ENCODE results near the gene ZNF446.
"Not testable (repeated sequence)": the region's sequence is repeated elsewhere in the genome, so short reads cannot be mapped to it uniquely, and the experiment has no call there.

The ZNF446 gene

GRCh38 chr19:58475714-58476497, at the start of gene ZNF446:
TSS of gene ZNF446 (plus strand) at chr19:58476352. CDS start at chr19:58477219, 867 bp downstream.
- peak; percentile 83 to 88 for DNase-seq (ENCODE audit: low read depth in 1 of 2, low spot score in 1 of 2)

DNA sequence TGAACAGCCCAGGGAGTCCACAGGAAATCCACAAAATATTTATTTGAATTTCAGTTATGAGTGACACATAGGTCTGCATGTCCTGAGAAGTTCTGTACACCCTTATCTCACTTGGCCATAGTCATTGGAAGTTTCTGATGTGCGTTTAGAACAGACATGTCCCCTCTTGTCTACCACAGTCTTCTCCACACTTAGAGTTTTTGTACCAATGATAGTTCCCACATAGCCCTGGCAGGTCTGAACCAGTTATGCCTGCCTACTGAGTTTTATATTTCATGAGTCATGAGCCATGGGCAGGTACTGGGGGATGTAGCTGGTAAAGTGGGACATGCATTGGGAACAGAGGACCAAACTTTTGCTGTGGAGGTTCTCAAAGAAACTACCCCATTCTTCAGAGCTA, 47.5 kb upstream of the ZNF446 start:
- no peak for DNase-seq (ENCODE audit: low read depth in 1 of 2, low spot score in 1 of 2)

DNA sequence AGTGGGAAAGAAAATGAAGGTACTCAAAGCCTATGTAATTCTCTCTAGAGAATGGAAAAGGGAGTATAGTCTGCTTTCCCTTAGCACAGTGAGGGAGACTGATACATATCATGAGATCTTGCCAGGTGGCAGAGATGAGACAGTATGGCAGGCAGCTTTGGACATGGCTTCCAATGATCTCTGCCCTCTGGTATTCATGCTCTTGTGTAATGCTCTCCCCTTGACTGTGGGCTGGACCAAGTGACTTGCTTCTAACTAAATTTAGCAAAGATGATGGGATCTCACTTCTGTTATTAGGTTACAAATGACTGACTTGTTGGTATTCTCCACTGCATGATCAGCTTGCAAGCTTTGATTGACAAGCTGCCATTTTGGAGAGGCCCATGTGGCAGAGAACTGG, 46.4 kb upstream of the ZNF446 start:
- DNase-seq (ENCODE audit: low read depth in 1 of 2, low spot score in 1 of 2): no peak

DNA sequence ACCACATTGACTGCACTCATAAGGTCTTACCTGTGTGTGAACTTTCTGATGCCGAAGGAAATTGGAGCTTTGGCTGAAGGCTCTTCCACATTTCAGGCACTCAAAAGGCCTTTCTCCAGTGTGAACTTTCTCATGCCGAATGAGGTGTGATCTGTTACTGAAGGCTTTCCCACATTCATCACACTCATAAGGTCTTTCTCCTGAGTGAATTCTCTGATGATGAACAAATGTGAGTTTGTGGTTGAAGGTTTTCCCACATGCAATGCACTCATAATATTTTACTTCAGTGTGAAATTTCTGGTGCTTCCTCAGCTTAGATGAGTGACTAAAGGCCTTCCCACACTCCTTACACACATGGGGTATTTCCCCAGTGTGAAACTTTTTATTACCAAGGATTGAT, 41.9 kb upstream of the ZNF446 start:
- DNase-seq (ENCODE audit: low read depth in 1 of 2, low spot score in 1 of 2): no peak

DNA sequence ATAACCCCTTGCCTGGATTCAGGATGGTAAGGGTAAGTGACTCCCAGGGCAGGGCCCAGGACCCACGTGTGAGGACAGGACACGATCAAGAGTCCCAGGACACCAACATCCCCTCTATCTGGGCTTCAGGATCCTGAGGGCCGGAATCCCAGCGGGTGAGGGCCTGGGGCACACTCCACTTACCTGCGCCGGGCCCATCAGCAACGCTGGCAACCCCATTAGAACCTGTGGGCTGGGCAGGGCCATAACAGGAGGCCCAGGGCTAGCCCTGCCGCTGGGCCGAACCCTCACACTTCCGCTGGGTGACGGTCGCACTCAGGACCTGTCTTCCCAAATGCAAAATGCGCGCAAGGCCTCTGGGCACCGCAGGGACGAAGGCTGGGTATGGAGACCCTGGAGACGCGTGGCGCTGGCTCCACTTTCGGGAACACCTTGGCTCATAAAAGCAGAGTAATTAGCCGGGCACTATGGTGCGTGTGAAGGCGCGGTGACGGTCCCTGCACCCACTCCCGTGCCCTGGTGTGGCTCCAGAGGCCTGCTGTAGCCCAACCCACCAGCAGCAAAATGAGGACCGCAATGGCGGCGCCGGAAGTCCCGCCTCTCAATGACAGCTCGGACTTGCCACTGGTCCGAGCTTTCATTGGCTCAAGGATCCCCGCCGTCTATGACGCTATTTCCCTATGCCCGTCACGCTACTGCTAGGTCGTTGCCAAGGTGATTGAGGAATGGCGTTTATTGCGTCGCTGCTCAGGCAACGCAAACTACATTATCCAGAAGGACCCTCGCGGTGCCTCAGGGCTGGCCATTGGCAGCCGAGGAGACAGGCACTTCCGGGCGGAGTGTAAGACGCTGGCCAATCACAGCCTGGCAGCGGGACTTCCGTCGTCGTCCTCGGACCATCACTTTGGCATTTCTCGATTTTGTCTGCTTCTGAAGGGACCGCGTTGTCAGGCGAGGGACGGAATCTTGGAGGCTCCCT, 36.3 kb upstream of the ZNF446 start, which contains the start of gene ZNF132:
ZNF132 (minus strand) TSS at position 578 of the 979 bp plus-strand sequence; CDS start at position 246, 332 bp downstream.
- DNase-seq (ENCODE audit: low read depth in 1 of 2, low spot score in 1 of 2): peak; percentile 77 to 86

- no peak for DNase-seq (ENCODE audit: low read depth in 1 of 2, low spot score in 1 of 2)
These were observed 35.6 kb upstream of the ZNF446 start for GRCh38 chr19:58440556-58440955.

DNA sequence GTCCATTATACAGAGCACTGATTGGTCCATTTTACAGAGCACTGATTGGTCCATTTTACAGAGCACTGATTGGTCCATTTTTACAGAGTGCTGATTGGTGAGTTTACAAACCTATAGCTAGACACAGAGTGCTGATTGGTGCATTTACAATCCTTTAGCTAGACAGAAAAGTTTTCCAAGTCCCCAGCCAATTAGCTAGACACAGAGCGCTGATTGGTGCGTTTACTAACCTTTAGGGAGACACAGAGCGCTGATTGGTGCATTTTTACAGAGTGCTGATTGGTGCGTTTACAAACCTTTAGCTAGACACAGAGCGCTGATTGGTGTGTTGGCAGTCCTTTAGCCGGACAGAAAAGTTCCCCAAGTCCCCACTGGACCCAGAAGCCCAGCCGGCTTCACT, 33.2 kb upstream of the ZNF446 start:
- not testable (repeated sequence) for DNase-seq (ENCODE audit: low read depth in 1 of 2, low spot score in 1 of 2)

DNA sequence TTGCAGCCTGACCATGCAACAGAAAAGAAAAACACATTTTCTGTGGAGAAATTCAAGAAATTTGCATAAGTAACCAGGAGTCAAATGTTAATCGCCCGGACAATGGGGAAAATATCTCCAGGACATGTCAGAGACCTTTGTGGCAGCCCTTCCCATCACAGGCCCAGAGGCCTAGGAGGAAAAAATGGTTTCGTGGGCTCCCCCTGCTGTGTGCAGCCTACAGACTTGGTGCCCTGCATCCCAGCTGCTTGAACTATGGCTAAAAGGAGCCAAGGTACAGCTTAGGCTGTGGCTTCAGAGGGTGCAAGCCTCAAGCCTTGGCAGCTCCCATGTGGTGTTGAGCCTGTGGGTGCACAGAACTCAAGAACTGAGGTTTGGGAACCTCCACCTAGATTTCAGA, 27.3 kb upstream of the ZNF446 start:
- DNase-seq (ENCODE audit: low read depth in 1 of 2, low spot score in 1 of 2): not testable (repeated sequence)

DNA sequence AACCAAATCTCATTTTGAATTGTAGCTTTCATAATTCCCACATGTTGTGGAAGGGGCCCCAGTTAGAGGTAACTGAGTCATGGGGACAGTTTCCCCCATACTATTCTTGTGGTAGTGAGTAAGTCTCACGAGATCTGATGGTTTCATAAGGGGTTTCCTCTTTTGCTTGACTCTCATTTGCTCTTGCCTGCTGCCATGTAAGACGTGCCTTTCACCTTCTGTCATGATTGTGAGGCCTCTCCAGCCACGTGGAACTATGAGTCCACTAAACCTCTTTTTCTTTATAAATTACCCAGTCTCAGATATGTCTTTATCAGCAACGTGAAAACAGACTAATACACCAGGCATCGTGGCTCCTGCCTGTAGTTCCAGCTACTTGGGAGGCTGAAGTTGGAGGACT, 26.2 kb upstream of the ZNF446 start:
- not testable (repeated sequence) for DNase-seq (ENCODE audit: low read depth in 1 of 2, low spot score in 1 of 2)

DNA sequence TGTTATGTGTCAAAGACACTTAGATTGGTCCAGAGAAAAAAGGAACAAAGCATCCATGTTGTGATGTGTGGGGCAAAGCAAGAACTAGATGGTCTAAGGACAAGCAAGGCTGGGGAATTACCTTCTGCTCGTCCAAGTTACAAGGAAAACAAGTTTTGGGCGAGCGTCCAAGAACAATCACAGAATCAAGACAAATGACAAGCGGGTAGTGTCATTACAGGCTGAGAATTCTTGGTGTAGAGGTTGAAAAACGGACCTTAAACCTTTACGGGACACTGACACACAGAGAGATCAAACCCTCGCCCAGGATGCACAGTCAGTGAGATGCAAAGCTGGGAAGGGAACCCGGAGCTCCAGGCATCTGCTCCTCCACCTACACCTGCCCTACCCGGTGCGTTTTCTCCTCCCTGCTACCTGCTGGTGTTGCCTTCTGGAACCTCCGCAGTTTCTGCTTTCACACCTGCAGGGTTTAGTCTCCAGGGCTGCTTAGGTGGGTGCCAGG, 25.2 kb upstream of the ZNF446 start:
- no peak for DNase-seq (ENCODE audit: low read depth in 1 of 2, low spot score in 1 of 2)

DNA sequence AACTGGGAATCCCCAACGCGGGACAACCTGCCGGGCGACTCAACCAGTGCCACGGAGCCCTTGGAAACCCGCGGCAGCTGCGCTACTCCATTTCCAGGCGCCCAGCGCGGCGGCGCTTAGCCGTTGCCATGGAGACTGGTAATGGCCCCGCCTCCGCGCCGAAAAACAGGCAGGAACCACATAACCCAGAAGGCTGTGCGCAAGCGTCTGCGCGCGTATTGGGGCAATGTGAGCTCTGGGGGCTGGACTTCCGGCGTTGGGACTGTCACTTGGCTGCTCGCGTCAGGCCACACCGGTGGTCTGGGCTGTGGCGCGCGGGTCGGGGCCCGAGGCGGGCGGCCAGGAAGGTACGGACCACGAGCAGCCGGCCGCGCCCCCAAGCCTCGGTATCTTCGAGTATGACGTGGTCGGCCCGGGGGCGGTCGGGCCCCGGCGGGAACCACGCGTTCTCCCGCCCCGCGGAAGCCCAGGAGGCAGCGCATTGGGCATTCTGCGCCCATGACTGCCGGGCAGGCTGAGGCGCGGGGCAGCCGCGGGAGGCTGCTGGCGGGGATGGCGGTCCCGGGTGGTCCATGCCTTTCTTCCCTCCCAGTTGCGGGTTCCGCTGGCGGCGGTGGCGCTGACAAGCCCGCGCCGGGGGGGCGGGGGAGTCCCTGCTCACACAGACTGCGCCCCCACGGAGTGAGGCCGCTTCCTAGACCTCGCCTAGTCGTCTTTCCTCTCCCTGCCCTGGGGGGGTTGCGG, 24.6 kb upstream of the ZNF446 start, which contains the start of gene ZNF324B:
ZNF324B (plus strand) TSS at position 265 of the 744 bp plus-strand sequence. CDS start 2,080 bp downstream, outside the sequence.
- peak; percentile 92 to 93 for DNase-seq (ENCODE audit: low read depth in 1 of 2, low spot score in 1 of 2)

- no peak for DNase-seq (ENCODE audit: low read depth in 1 of 2, low spot score in 1 of 2)
These were observed 22.4 kb upstream of the ZNF446 start for GRCh38 chr19:58453743-58454142.

DNA sequence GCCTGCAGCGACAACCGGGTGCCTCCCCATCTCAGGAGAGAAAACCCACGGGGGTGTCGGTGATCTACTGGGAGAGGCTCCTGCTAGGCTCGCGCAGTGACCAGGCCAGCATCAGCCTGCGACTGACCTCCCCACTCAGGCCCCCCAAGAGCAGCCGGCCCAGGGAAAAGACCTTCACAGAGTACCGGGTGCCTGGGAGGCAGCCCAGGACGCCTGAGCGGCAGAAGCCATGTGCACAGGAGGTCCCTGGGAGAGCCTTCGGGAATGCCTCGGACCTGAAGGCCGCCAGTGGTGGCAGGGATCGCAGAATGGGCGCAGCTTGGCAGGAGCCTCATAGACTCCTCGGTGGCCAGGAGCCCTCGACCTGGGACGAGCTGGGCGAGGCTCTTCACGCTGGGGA, 20.8 kb upstream of the ZNF446 start:
- no peak for DNase-seq (ENCODE audit: low read depth in 1 of 2, low spot score in 1 of 2)

DNA sequence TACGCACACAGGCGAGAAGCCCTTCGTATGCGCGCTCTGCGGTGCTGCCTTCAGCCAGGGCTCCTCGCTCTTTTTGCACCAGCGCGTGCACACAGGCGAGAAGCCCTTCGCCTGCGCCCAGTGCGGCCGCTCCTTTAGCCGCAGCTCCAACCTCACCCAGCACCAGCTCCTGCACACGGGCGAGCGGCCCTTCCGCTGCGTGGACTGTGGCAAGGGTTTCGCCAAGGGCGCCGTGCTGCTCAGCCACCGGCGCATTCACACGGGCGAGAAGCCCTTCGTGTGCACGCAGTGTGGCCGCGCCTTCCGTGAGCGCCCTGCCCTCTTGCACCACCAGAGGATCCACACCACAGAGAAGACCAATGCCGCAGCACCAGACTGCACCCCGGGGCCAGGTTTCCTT, 20.0 kb upstream of the ZNF446 start:
- DNase-seq (ENCODE audit: low read depth in 1 of 2, low spot score in 1 of 2): no peak

DNA sequence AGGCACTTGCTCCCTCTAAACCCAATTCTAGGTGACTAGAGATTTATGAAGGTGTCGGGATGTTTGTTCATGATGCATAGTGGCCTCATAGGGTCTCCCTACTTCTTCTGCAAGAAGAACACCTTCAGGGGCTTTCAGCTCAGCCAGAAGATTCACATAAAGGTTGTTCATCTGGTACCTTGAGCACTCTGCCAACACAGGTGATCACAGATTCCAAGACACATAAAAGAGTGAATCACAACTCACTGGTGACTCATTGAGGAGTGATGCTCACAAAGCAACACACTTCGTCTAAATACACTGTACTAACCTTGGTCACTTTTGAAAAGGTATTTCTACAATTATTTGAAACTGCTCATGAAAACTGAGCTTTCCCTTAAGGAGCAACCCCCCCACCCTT, 16.1 kb upstream of the ZNF446 start:
- no peak for DNase-seq (ENCODE audit: low read depth in 1 of 2, low spot score in 1 of 2)

DNA sequence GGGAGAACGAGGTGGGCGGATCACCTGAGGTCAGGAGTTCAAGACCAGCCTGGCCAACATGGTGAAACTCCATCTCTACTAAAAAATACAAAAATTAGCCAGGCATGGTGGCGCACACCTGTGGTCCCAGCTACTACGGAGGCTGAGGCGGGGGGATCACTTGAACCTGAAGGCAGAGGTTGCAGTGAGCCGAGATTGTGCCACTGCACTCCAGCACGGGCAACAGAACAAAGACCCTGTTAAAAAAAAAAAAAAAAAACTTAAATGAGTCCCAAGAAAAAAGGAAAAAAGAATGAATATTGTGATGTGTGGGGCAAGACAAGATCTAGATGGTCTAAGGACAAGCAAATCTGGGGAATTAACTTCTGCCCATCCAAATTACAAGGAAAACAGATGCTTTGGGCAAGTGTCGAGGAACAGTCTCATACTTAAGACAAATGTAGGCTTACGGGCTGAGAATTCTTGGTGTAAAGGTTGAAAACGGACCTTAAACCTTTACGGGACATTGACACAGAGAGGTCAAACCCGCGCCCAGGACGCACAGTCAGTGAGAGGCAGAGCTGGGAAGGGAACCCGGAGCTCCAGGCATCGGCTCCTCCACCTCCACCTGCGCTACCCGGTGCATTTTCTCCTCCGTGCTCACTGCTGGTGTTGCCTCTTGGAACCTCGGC, 9.9 kb upstream of the ZNF446 start:
- DNase-seq (ENCODE audit: low read depth in 1 of 2, low spot score in 1 of 2): no peak

DNA sequence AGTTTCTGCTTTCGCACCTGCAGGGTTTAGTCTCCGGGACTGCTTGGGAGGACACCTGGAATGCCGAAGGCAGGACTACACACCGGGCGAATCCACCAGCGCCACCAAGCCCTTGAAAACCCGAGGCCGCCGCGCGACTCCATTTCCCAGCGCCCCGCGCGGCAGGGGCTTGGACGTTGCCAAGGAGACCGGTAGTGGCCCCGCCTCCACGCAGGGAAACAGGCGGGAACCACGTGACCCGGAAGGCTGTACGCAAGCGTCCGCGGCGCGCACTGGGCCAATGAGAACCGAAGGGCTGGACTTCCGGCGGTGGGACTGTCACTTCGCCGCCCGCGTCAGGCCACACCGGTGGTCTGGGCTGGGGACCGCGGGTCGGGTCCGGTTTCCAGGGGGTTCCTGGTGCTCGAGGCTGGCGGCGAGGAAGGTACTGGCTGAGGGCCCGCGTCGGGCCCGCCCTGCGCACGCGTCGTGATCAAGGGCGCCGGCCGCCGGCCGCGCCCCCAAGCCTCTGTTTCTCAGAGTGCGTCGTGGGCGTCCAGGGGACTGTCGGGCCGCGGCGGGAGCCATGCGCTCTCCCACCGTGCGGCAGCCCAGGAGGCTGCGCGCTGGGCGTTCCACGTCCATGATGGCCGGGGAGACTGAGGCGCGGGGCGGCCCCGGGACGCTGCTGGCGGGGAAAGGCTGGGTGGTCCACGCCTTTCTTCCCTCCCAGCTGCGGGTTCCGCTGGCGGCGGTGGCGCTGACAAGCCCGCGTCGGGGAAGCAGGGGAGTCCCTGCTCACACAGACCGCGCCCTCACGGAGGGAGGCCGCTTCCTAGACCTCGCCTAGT, 9.2 kb upstream of the ZNF446 start, which contains the start of gene ZNF324:
ZNF324 (plus strand) TSS at position 321 of the 830 bp plus-strand sequence. CDS start 2,106 bp downstream, outside the sequence.
- DNase-seq (ENCODE audit: low read depth in 1 of 2, low spot score in 1 of 2): peak; percentile 94 to 95

GRCh38 chr19:58468216-58468839, 7.8 kb upstream of the ZNF446 start:
- no peak for DNase-seq (ENCODE audit: low read depth in 1 of 2, low spot score in 1 of 2)
